HepG2 (cell line): ENCODE data around the gene ANKS1B. TPM values are rescaled to one million over a fixed set of nuclear protein-coding genes. Genes with fewer than 3 reads are reported as not detected.
A peak's percentile ranks its signal among the peaks of the same experiment; 100 is the strongest.

Source experiments
- ATAC-seq: fragments of 200-7000 bp; cut with Tn5 transposase; 3 replicates; pipeline ENCODE4 v1.9.1; 2020; ENCODE audit warnings: mild to moderate bottlenecking, moderate library complexity
- BruUV-seq: library from RNA; stranded (reverse); fragments of 400-500 nt; replicated peaks from 2 replicates; lab custom pipeline; 2021; lab: Mats Ljungman, UMichigan
- CTCF ChIA-PET: fragments of 300-600 bp; formaldehyde crosslinking; extraction: SDS; loops from one replicate; lab custom pipeline; 2021; ENCODE audit warnings: low total read pairs, inconsistent platforms, low intra/inter-chr PET ratio; lab: Yijun Ruan, JAX
- POLR2A ChIA-PET: fragments of 350-600 bp; sonication (Branson Sonifier 250); formaldehyde crosslinking; loops from one replicate; lab custom pipeline; 2020; ENCODE audit warnings: antibody characterized with exemption, inconsistent platforms; lab: Yijun Ruan, JAX
- DNase-seq: peaks from one replicate; pipeline ENCODE4 v3.0.0-alpha.2; 2015; ENCODE audit warnings: low spot score
- FAIRE-seq: peaks from 3 replicates; lab custom pipeline; 2011; peaks lifted over from hg19 to GRCh38; lab: Jason Lieb, UNC
- H2AFZ ChIP-seq: one replicate; pipeline ENCODE4 v1.6.1; 2011; ENCODE audit warnings: low read length, inconsistent platforms
- H3K27ac ChIP-seq: fragments of 300-600 bp; 3 replicates; pipeline ENCODE4 v1.8.0; 2011; ENCODE audit warnings: mixed run types, mild to moderate bottlenecking, mixed read lengths, low read length, inconsistent platforms; ENCODE audit not compliant: insufficient read depth; ENCODE audit errors: extremely low read length
- H3K27me3 ChIP-seq, 2 experiments: fragments of 200-600 bp in 1 of 2; 2 replicates in 1 of 2; 3 replicates in 1 of 2; pipeline versions ENCODE4 v1.6.0 to v1.8.0; 2011; ENCODE audit warnings: low read length in 2 of 2, mild to moderate bottlenecking in 2 of 2, moderate library complexity in 2 of 2, inconsistent platforms in 1 of 2; ENCODE audit not compliant: insufficient read depth in 2 of 2, control insufficient read depth in 1 of 2
- H3K36me3 ChIP-seq, 2 experiments: fragments of 200-600 bp in 1 of 2; replicated peaks in 1 of 2; 2 replicates in 1 of 2; 3 replicates in 1 of 2; pipeline versions ENCODE4 v1.5.1 to v1.8.0; 2011; ENCODE audit warnings: low read length in 2 of 2, inconsistent platforms in 1 of 2; ENCODE audit not compliant: insufficient read depth in 2 of 2, control insufficient read depth in 1 of 2
- H3K4me1 ChIP-seq: 2 replicates; pipeline ENCODE4 v1.5.1; 2012; ENCODE audit warnings: low read length, inconsistent platforms; ENCODE audit not compliant: insufficient read depth
- H3K4me2 ChIP-seq: 2 replicates; pipeline ENCODE4 v1.6.0; 2011; ENCODE audit warnings: low read depth, low read length, inconsistent platforms
- H3K4me3 ChIP-seq, 3 experiments: fragments of 200-600 bp in 1 of 3; sonication (generic), shearing (Covaris generic) in 1 of 3; replicated peaks in 1 of 3; 2 replicates each; pipeline ENCODE4 v1.5.1; 2011 to 2016; ENCODE audit warnings: low read length in 3 of 3, inconsistent platforms in 2 of 3, low read depth in 2 of 3, mild to moderate bottlenecking in 2 of 3, control low read depth in 1 of 3, mixed read lengths in 1 of 3; ENCODE audit not compliant: insufficient read depth in 1 of 3
- H3K79me2 ChIP-seq: one replicate; pipeline ENCODE4 v1.6.1; 2011; ENCODE audit warnings: low read length, inconsistent platforms; ENCODE audit not compliant: insufficient read depth
- H3K9ac ChIP-seq: 2 replicates; pipeline ENCODE4 v1.6.0; 2011; ENCODE audit warnings: mild to moderate bottlenecking, low read depth, low read length, inconsistent platforms; ENCODE audit not compliant: insufficient read depth
- H3K9me3 ChIP-seq: 2 replicates; pipeline ENCODE4 v1.5.1; 2012; ENCODE audit warnings: mild to moderate bottlenecking, low read length
- H4K20me1 ChIP-seq: 2 replicates; pipeline ENCODE4 v1.6.0; 2011; ENCODE audit warnings: inconsistent platforms, mild to moderate bottlenecking, low read length, moderate library complexity; ENCODE audit not compliant: insufficient read depth
- KLF11 ChIP-seq: IDR thresholded peaks from 2 replicates; pipeline ENCODE4 v1.6.1; 2016; ENCODE audit warnings: missing compliant biosample characterization
- MIXL1 ChIP-seq: IDR thresholded peaks from 2 replicates; pipeline ENCODE4 v1.6.1; 2016
- PPARG ChIP-seq: conservative IDR thresholded peaks from 2 replicates; pipeline ENCODE4 v1.6.1; 2016; ENCODE audit warnings: missing biosample characterization, missing genetic modification reagents
- SOX13 ChIP-seq, 3 experiments: fragments of 450-650 bp in 1 of 3; sonication (generic) in 1 of 3; formaldehyde crosslinking in 1 of 3; IDR thresholded peaks in 2 of 3; conservative IDR thresholded peaks in 1 of 3; 2 replicates each; pipeline versions ENCODE4 v1.5.0 to v1.6.1; 2016 to 2020; ENCODE audit warnings: antibody characterized with exemption in 1 of 3, mild to moderate bottlenecking in 1 of 3, missing compliant biosample characterization in 1 of 3, missing genetic modification reagents in 1 of 3, moderate library complexity in 1 of 3
- TCF7L2 ChIP-seq: IDR thresholded peaks from 2 replicates; pipeline ENCODE4 v1.6.1; 2011; ENCODE audit warnings: mild to moderate bottlenecking, low read depth, low read length, moderate library complexity
- TEAD2 ChIP-seq: sonication (generic); formaldehyde crosslinking; IDR thresholded peaks from 2 replicates; pipeline ENCODE4 v1.9.0; 2021; ENCODE audit warnings: missing genetic modification reagents
- THYN1 ChIP-seq: sonication (generic); formaldehyde crosslinking; IDR thresholded peaks from 2 replicates; pipeline ENCODE4 v1.8.1; 2023; ENCODE audit warnings: low read depth, mild to moderate bottlenecking, moderate library complexity, missing genetic modification reagents, borderline replicate concordance
- U2AF2 ChIP-seq: fragments of 200-400 bp; formaldehyde crosslinking; IDR thresholded peaks from 2 replicates; pipeline ENCODE4 v1.6.1; 2017; ENCODE audit warnings: low read depth, mild to moderate bottlenecking, low read length
- ZNF143 ChIP-seq: sonication (generic); formaldehyde crosslinking; IDR thresholded peaks from 2 replicates; pipeline ENCODE4 v1.4.0; 2020; ENCODE audit warnings: missing genetic modification reagents
- ZNF230 ChIP-seq: sonication (generic); formaldehyde crosslinking; IDR thresholded peaks from 2 replicates; pipeline ENCODE4 v1.4.0; 2020; ENCODE audit warnings: mild to moderate bottlenecking, missing genetic modification reagents
- ZNF24 ChIP-seq: fragments of 450-650 bp; IDR thresholded peaks from 2 replicates; pipeline ENCODE4 v1.6.1; 2017; ENCODE audit warnings: antibody characterized with exemption, mild to moderate bottlenecking
- ZNF274 ChIP-seq: sonication (generic); formaldehyde crosslinking; IDR thresholded peaks from 2 replicates; pipeline ENCODE4 v1.5.1; 2020; ENCODE audit warnings: mild to moderate bottlenecking, missing genetic modification reagents
- ZNF317 ChIP-seq: sonication (generic); formaldehyde crosslinking; IDR thresholded peaks from 2 replicates; pipeline ENCODE4 v1.5.0; 2020; ENCODE audit warnings: mild to moderate bottlenecking, missing genetic modification reagents
- WGBS: methylation state at CpG from one replicate; pipeline ENCODE4 v1.1.6; 2017; ENCODE audit warnings: low lambda C conversion rate; 5-methylcytosine and 5-hydroxymethylcytosine counted together
- in situ Hi-C: cut with HindIII; loops from 2 replicates; pipeline ENCODE4 v1.10.0; 2017; ENCODE audit warnings: low pct_unique_long_range_greater_than_20kb; ENCODE audit not compliant: extremely low pct_ligation_motif_present
- intact Hi-C: fragments of 100-400 bp; cut with micrococcal nuclease; formaldehyde crosslinking; loops from one replicate; pipeline ENCODE4 v1.10.0; 2022; ENCODE audit not compliant: unreplicated experiment
- polyA plus RNA-seq, 8 experiments: library from polyadenylated mRNA; depleted of rRNA in 3 of 8; stranded (reverse) in 7 of 8; unstranded in 1 of 8; fragments of >200 nt; fragmentation: Illumina TruSeq in 4 of 8; extraction: Trizol in 4 of 8; gene quantifications; 2 replicates each; pipeline versions ENCODE4 v1.2.1 to v1.2.3, GENCODE V29; 2011 to 2016; ENCODE audit warnings: low read depth in 4 of 8, missing spikeins in 1 of 8, mixed read lengths in 1 of 8; ENCODE audit not compliant: insufficient read depth in 1 of 8
- total RNA-seq, 5 experiments: library from RNA; depleted of rRNA; stranded (reverse); fragments of >200 nt; fragmentation: Illumina TruSeq; extraction: Trizol; gene quantifications; 2 replicates each; pipeline ENCODE4 v1.2.3, GENCODE V29; 2016; ENCODE audit warnings: low read depth in 1 of 5
- TF ChIP-seq, protein P1 (sequence below): fragments of 450-650 bp; IDR thresholded peaks from 2 replicates; pipeline ENCODE4 v1.6.1; 2016
- TF ChIP-seq, protein P2 (sequence below): sonication (generic); formaldehyde crosslinking; IDR thresholded peaks from 2 replicates; pipeline ENCODE4 v1.9.0; 2022; ENCODE audit warnings: low read depth, missing genetic modification reagents
- TF ChIP-seq, protein P3 (sequence below): sonication (generic); formaldehyde crosslinking; IDR thresholded peaks from 2 replicates; pipeline ENCODE4 v1.4.0; 2020; ENCODE audit warnings: missing genetic modification reagents, low read depth, mild to moderate bottlenecking, borderline replicate concordance
- TF ChIP-seq, protein P4 (sequence below): sonication (generic); formaldehyde crosslinking; IDR thresholded peaks from 2 replicates; pipeline ENCODE4 v1.4.0; 2020; ENCODE audit warnings: missing genetic modification reagents
- TF ChIP-seq, protein P5 (sequence below): sonication (generic); formaldehyde crosslinking; conservative IDR thresholded peaks from 2 replicates; pipeline ENCODE4 v1.5.0; 2020; ENCODE audit warnings: missing genetic modification reagents

ANKS1B gene
- total and polyA plus RNA-seq, 2 of the 13 experiments (the other 11 are each of a cell fraction or from before 2014, with no cell fraction given), result 0.15 TPM; not detected in 1

DNA sequence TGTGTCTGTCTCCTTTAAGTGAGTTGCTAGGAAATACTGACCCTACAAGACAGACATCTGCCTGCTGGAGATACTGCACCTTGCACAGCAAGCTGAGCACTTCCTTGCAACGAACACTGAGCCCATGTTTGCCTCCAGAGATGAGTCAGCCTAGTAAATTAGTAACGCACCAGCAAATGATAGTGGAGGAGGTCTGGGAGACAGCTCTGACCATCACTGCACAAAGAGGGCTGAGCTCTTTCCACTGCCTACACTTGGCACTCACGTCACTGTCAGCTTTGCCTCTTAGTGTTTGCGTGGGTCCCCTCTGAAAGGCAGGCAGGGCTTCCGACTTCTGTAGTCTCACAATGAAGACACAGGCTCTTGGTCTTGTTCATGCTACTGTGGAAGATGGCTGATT, 1230.6 kb downstream of the ANKS1B start:
- ATAC-seq (peak; percentile 99), DNase-seq (peak; percentile 67), FAIRE-seq (peak; percentile 94)
- Histone ChIP-seq H3K4me1 (peaks cover 12% of the 10 kb centered on the region), H3K27me3 (peaks cover 3 to 32% of the 10 kb centered on the region in 2 experiments), H3K79me2 (no peaks in the 10 kb centered on the region), H2AFZ (no peak overlapping the region), H3K4me2 (peak overlapping the region; percentile 15; the same call in 1 of the 2 replicates), H3K27ac (no peak overlapping the region), H3K4me3 (no peak overlapping the region), H3K9ac (no peak overlapping the region), H4K20me1 (no peaks in the 10 kb centered on the region), H3K36me3 (no peaks in the 10 kb centered on the region), H3K9me3 (no peaks in the 10 kb centered on the region)
- WGBS, result 0% methylated on average over 4 of the region's 5 CpGs
- CTCF ChIA-PET, result no interaction called here
- intact Hi-C loops, result no loop called here
- POLR2A ChIA-PET, result no interaction called here
- in situ Hi-C loops, result no loop called here
- no TSS peak for BruUV-seq
- TF ChIP-seq ZNF24 (no peak), KLF11 (CRISPR knock-in tag) (no peak), ZNF143 (CRISPR knock-in tag) (no peak), ZNF230 (no peak), ZNF274 (no peak), ZNF317 (no peak), TCF7L2 (no peak), U2AF2 (no peak), PPARG (CRISPR knock-in tag) (no peak), TEAD2 (CRISPR knock-in tag) (no peak), THYN1 (CRISPR knock-in tag) (no peak), MIXL1 (CRISPR knock-in tag) (0 out of 2 replicates have a peak, but pooled peaks have one; percentile 44), SOX13 (IDR thresholded peaks at IDR 0.05) (no peak), SOX13 (CRISPR knock-in tag; conservative IDR thresholded peaks at IDR 0.05 in 1 of 2, IDR thresholded peaks at IDR 0.05 in 1 of 2) (no peak)
- TF ChIP-seq, protein P1, sequence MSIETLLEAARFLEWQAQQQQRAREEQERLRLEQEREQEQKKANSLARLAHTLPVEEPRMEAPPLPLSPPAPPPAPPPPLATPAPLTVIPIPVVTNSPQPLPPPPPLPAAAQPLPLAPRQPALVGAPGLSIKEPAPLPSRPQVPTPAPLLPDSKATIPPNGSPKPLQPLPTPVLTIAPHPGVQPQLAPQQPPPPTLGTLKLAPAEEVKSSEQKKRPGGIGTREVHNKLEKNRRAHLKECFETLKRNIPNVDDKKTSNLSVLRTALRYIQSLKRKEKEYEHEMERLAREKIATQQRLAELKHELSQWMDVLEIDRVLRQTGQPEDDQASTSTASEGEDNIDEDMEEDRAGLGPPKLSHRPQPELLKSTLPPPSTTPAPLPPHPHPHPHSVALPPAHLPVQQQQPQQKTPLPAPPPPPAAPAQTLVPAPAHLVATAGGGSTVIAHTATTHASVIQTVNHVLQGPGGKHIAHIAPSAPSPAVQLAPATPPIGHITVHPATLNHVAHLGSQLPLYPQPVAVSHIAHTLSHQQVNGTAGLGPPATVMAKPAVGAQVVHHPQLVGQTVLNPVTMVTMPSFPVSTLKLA, result no peak
- TF ChIP-seq, protein P2, sequence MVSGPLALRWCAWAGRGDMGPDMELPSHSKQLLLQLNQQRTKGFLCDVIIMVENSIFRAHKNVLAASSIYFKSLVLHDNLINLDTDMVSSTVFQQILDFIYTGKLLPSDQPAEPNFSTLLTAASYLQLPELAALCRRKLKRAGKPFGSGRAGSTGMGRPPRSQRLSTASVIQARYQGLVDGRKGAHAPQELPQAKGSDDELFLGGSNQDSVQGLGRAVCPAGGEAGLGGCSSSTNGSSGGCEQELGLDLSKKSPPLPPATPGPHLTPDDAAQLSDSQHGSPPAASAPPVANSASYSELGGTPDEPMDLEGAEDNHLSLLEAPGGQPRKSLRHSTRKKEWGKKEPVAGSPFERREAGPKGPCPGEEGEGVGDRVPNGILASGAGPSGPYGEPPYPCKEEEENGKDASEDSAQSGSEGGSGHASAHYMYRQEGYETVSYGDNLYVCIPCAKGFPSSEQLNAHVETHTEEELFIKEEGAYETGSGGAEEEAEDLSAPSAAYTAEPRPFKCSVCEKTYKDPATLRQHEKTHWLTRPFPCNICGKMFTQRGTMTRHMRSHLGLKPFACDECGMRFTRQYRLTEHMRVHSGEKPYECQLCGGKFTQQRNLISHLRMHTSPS (CRISPR knock-in tag), result no peak
- TF ChIP-seq, protein P3, sequence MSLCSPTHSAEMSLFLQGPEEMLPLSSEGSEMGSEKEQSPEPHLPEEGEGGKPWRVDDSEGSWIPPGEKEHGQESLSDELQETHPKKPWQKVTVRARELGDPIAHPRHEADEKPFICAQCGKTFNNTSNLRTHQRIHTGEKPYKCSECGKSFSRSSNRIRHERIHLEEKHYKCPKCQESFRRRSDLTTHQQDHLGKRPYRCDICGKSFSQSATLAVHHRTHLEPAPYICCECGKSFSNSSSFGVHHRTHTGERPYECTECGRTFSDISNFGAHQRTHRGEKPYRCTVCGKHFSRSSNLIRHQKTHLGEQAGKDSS (CRISPR knock-in tag), result peak; percentile 61; the same call in 1 of the 2 replicates
- TF ChIP-seq, protein P4, sequence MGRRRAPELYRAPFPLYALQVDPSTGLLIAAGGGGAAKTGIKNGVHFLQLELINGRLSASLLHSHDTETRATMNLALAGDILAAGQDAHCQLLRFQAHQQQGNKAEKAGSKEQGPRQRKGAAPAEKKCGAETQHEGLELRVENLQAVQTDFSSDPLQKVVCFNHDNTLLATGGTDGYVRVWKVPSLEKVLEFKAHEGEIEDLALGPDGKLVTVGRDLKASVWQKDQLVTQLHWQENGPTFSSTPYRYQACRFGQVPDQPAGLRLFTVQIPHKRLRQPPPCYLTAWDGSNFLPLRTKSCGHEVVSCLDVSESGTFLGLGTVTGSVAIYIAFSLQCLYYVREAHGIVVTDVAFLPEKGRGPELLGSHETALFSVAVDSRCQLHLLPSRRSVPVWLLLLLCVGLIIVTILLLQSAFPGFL (CRISPR knock-in tag), result no peak
- TF ChIP-seq, protein P5, sequence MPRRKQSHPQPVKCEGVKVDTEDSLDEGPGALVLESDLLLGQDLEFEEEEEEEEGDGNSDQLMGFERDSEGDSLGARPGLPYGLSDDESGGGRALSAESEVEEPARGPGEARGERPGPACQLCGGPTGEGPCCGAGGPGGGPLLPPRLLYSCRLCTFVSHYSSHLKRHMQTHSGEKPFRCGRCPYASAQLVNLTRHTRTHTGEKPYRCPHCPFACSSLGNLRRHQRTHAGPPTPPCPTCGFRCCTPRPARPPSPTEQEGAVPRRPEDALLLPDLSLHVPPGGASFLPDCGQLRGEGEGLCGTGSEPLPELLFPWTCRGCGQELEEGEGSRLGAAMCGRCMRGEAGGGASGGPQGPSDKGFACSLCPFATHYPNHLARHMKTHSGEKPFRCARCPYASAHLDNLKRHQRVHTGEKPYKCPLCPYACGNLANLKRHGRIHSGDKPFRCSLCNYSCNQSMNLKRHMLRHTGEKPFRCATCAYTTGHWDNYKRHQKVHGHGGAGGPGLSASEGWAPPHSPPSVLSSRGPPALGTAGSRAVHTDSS (CRISPR knock-in tag), result no peak
